ENCODE measurements around the gene PADI6. TPM values are rescaled to one million over a fixed set of nuclear protein-coding genes. Genes with fewer than 3 reads are reported as not detected.

Gene PADI6
- total and polyA plus RNA-seq, 7 donors, result 0.04 TPM; not detected in 6

GRCh38 chr1:17350083-17350482 lies 21.9 kb upstream of the PADI6 start:
- no peaks in the 10 kb centered on the region for H3K36me3 ChIP-seq (ENCODE audit: insufficient read depth in 1 of 2, low read depth in 1 of 2)
- TF ChIP-seq CTCF (IDR thresholded peaks at IDR 0.05), result no peak
- H3K4me1 ChIP-seq, result no peaks in the 10 kb centered on the region
- no peaks in the 10 kb centered on the region for H3K9me3 ChIP-seq
- WGBS, 3 donors, result 49 to 66% (median 65%) methylated on average over 8 of the region's 8 CpGs
- no peak for ATAC-seq
- no peak overlapping the region for H3K4me3 ChIP-seq
- H3K27me3 ChIP-seq (ENCODE audit: insufficient read depth in 3 of 3, low read length in 2 of 3), result peaks cover 0 to 29% (median 8%) of the 10 kb centered on the region in 3 donors
- DNase-seq, result no peak
- no peak overlapping the region for H3K27ac ChIP-seq
- intact Hi-C loops (cut with DNase I), result no loop called here

- no peak for ATAC-seq
- WGBS, 3 donors, result 50 to 58% (median 56%) methylated on average over 7 of the region's 7 CpGs
- Histone ChIP-seq H3K36me3 (ENCODE audit: insufficient read depth in 1 of 2, low read depth in 1 of 2) (no peaks in the 10 kb centered on the region), H3K27me3 (ENCODE audit: insufficient read depth in 3 of 3, low read length in 2 of 3) (peaks cover 0 to 24% (median 8%) of the 10 kb centered on the region in 3 donors), H3K27ac (no peak overlapping the region), H3K4me1 (no peaks in the 10 kb centered on the region), H3K9me3 (no peaks in the 10 kb centered on the region), H3K4me3 (no peak overlapping the region)
- DNase-seq, result no peak
- TF ChIP-seq CTCF (IDR thresholded peaks at IDR 0.05), result no peak
- intact Hi-C loops (cut with DNase I), result no loop called here
Observed at GRCh38 chr1:17350928-17351446, 21.0 kb upstream of the PADI6 start.

- Histone ChIP-seq H3K9me3 (no peaks in the 10 kb centered on the region), H3K4me3 (no peak overlapping the region), H3K27ac (no peak overlapping the region), H3K36me3 (ENCODE audit: insufficient read depth in 1 of 2, low read depth in 1 of 2) (no peaks in the 10 kb centered on the region), H3K27me3 (ENCODE audit: insufficient read depth in 3 of 3, low read length in 2 of 3) (peaks cover 0 to 17% (median 6%) of the 10 kb centered on the region in 3 donors), H3K4me1 (no peaks in the 10 kb centered on the region)
- no peak for DNase-seq
- no peak for ATAC-seq
- WGBS, 3 donors, result 74 to 82% (median 81%) methylated on average over 7 of the region's 8 CpGs
- intact Hi-C loops (cut with DNase I), result no loop called here
- no peak for TF ChIP-seq CTCF (IDR thresholded peaks at IDR 0.05)
Observed at GRCh38 chr1:17351598-17352324, 20.2 kb upstream of the PADI6 start.

GRCh38 chr1:17352419-17352909 lies 19.5 kb upstream of the PADI6 start:
- Histone ChIP-seq H3K27ac (no peak overlapping the region), H3K9me3 (no peaks in the 10 kb centered on the region), H3K36me3 (ENCODE audit: insufficient read depth in 1 of 2, low read depth in 1 of 2) (no peaks in the 10 kb centered on the region), H3K4me3 (no peak overlapping the region), H3K27me3 (ENCODE audit: insufficient read depth in 3 of 3, low read length in 2 of 3) (peaks cover 0 to 14% (median 6%) of the 10 kb centered on the region in 3 donors), H3K4me1 (no peaks in the 10 kb centered on the region)
- no peak for TF ChIP-seq CTCF (IDR thresholded peaks at IDR 0.05)
- intact Hi-C loops (cut with DNase I), result no loop called here
- WGBS, 3 donors, result 43 to 54% (median 43%) methylated on average over 8 of the region's 8 CpGs
- DNase-seq (no peak), ATAC-seq (no peak)
